Activated CD4-positive, alpha-beta T cell treated with anti-CD3 and anti-CD28 coated beads, Interleukin-2, amount 50 U/mL, for 48 hours (primary cell): ENCODE measurements around the gene ABCC10.
"Not testable (repeated sequence)": the region's sequence is repeated elsewhere in the genome, so short reads cannot be mapped to it uniquely, and the experiment has no call there.

Experiments
- DNase-seq, 2 experiments: peaks; one replicate each; pipeline ENCODE4 v3.0.0-alpha.2; 2020

ABCC10 gene

GRCh38 chr6:43413002-43413401 lies 14.3 kb upstream of the ABCC10 start:
- no peak for DNase-seq

GRCh38 chr6:43415275-43415674 lies 12.1 kb upstream of the ABCC10 start:
- not testable (repeated sequence) for DNase-seq

GRCh38 chr6:43416935-43417334 lies 10.4 kb upstream of the ABCC10 start:
- no peak for DNase-seq

GRCh38 chr6:43420012-43420709 lies 7.2 kb upstream of the ABCC10 start:
- DNase-seq, result no peak

- DNase-seq, result no peak
Observed at GRCh38 chr6:43421831-43422230, 5.5 kb upstream of the ABCC10 start.

GRCh38 chr6:43425083-43425482 lies 2.3 kb upstream of the ABCC10 start:
- DNase-seq, result not testable (repeated sequence)

GRCh38 chr6:43426928-43427405 lies 374 bp upstream of the ABCC10 start:
- DNase-seq, result no peak

GRCh38 chr6:43428112-43428570 lies 800 bp downstream of the ABCC10 start:
- no peak for DNase-seq

- no peak for DNase-seq
Observed at GRCh38 chr6:43428874-43429273, 1.5 kb downstream of the ABCC10 start.

GRCh38 chr6:43432009-43432945 lies 4.9 kb downstream of the ABCC10 start:
- no peak for DNase-seq

- no peak for DNase-seq
Observed at GRCh38 chr6:43433148-43433547, 5.8 kb downstream of the ABCC10 start.

GRCh38 chr6:43434001-43434840 lies 6.9 kb downstream of the ABCC10 start:
- no peak for DNase-seq

- no peak for DNase-seq
Observed at GRCh38 chr6:43434943-43435342, 7.6 kb downstream of the ABCC10 start.

GRCh38 chr6:43435682-43436437 lies 8.5 kb downstream of the ABCC10 start:
- no peak for DNase-seq

GRCh38 chr6:43436577-43437282 lies 9.4 kb downstream of the ABCC10 start:
- no peak for DNase-seq

GRCh38 chr6:43437700-43438099 lies 10.4 kb downstream of the ABCC10 start:
- DNase-seq, result no peak

GRCh38 chr6:43442935-43443334 lies 15.6 kb downstream of the ABCC10 start:
- no peak for DNase-seq

- no peak for DNase-seq
Observed at GRCh38 chr6:43444036-43444435, 16.7 kb downstream of the ABCC10 start.

- DNase-seq, result no peak
Observed at GRCh38 chr6:43444582-43444981, 17.2 kb downstream of the ABCC10 start.

GRCh38 chr6:43445576-43445975 lies 18.2 kb downstream of the ABCC10 start:
- DNase-seq, result no peak

GRCh38 chr6:43447604-43448003 lies 20.3 kb downstream of the ABCC10 start:
- DNase-seq, result no peak
